Esophagus muscularis mucosa (tissue), 4 donors: ENCODE results near the gene PDSS2.

Experiments
- EP300 ChIP-seq: sonication (generic); formaldehyde crosslinking; IDR thresholded peaks from one replicate; pipeline ENCODE4 v1.6.1; 2017; ENCODE audit warnings: antibody characterized with exemption
- POLR2A ChIP-seq: fragments of 450-650 bp; IDR thresholded peaks from one replicate; pipeline ENCODE4 v1.6.1; 2017; ENCODE audit warnings: antibody characterized with exemption, moderate library complexity, mild to moderate bottlenecking, low read depth
- POLR2AphosphoS5 ChIP-seq, 2 donors: sonication (generic); formaldehyde crosslinking; IDR thresholded peaks; one replicate each; pipeline ENCODE4 v1.6.1; 2017; ENCODE audit warnings: antibody characterized with exemption in 2 of 2
- TF ChIP-seq, protein P1 (sequence below), 3 experiments: fragments of 200-600 bp in 2 of 3; fragments of 450-650 bp in 1 of 3; sonication (generic) in 2 of 3; IDR thresholded peaks; one replicate each; pipeline ENCODE4 v1.5.1; 2017 to 2019; ENCODE audit warnings: antibody characterized with exemption in 3 of 3, mild to moderate bottlenecking in 2 of 3, moderate library complexity in 1 of 3

DNA sequence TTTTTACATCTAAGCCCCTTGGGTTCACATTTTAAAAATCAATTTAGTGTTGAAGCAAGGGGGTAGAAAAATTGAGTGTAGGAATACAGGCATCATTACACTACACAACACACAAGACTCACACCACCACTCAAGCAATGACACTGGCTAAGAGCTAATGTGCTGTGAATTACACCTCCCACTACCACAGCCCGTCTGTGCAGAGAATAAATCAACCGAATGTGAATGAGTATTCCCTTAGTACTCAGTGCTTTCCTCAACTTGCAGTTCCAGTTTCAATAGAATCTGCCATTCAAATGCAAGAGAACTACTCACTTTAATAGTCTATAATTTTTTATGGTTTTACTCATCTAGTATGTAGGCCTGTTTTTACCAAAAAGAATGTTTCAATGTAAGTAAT lies 114.4 kb downstream of the PDSS2 start:
- TF ChIP-seq POLR2AphosphoS5 (IDR thresholded peaks at IDR 0.05) (no peak), POLR2A (no peak), EP300 (no peak)
- TF ChIP-seq, protein P1, sequence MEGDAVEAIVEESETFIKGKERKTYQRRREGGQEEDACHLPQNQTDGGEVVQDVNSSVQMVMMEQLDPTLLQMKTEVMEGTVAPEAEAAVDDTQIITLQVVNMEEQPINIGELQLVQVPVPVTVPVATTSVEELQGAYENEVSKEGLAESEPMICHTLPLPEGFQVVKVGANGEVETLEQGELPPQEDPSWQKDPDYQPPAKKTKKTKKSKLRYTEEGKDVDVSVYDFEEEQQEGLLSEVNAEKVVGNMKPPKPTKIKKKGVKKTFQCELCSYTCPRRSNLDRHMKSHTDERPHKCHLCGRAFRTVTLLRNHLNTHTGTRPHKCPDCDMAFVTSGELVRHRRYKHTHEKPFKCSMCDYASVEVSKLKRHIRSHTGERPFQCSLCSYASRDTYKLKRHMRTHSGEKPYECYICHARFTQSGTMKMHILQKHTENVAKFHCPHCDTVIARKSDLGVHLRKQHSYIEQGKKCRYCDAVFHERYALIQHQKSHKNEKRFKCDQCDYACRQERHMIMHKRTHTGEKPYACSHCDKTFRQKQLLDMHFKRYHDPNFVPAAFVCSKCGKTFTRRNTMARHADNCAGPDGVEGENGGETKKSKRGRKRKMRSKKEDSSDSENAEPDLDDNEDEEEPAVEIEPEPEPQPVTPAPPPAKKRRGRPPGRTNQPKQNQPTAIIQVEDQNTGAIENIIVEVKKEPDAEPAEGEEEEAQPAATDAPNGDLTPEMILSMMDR (IDR thresholded peaks at IDR 0.05): no peak
